Stimulated activated naive CD4-positive, alpha-beta T cell (primary cell): ENCODE results near the gene GOSR1.

ENCODE experiments used
- DNase-seq, 6 experiments: peaks; one replicate each; lab custom pipeline; 2025; lab: John Stamatoyannopoulos, UW

GOSR1 gene

GRCh38 chr17:30576326-30576861, 99.2 kb downstream of the GOSR1 start:
- no peak for DNase-seq
